ENCODE measurements around the gene ST3GAL5. TPM values are rescaled to one million over a fixed set of nuclear protein-coding genes. Genes with fewer than 3 reads are reported as not detected.
"Not testable (repeated sequence)": the region's sequence is repeated elsewhere in the genome, so short reads cannot be mapped to it uniquely, and the experiment has no call there.

The ST3GAL5 gene
- polyA plus RNA-seq, 3 donors: 9.2 to 12.4 (median 11.1) TPM

- no peak for DNase-seq
Observed at GRCh38 chr2:85899284-85899683, 10.5 kb upstream of the ST3GAL5 start.

- DNase-seq: no peak
Observed at GRCh38 chr2:85898881-85899280, 10.1 kb upstream of the ST3GAL5 start.

GRCh38 chr2:85894554-85895278 is 5.9 kb upstream of the ST3GAL5 start:
- not testable (repeated sequence) for DNase-seq

- no peak for DNase-seq
Observed at GRCh38 chr2:85893428-85894258, 4.9 kb upstream of the ST3GAL5 start.

- no peak for DNase-seq
Observed at GRCh38 chr2:85892216-85892944, 3.6 kb upstream of the ST3GAL5 start.

- no peak for DNase-seq
Observed at GRCh38 chr2:85890522-85891176, 1.9 kb upstream of the ST3GAL5 start.

GRCh38 chr2:85889627-85890281 is 964 bp upstream of the ST3GAL5 start:
- no peak for DNase-seq

GRCh38 chr2:85888020-85888683 is 638 bp downstream of the ST3GAL5 start:
- DNase-seq: no peak

GRCh38 chr2:85887566-85888019 is 1.2 kb downstream of the ST3GAL5 start:
- no peak for DNase-seq

GRCh38 chr2:85886590-85886989 is 2.2 kb downstream of the ST3GAL5 start:
- DNase-seq: no peak

GRCh38 chr2:85886141-85886540 is 2.6 kb downstream of the ST3GAL5 start:
- DNase-seq: no peak

GRCh38 chr2:85881781-85882180 is 7.0 kb downstream of the ST3GAL5 start:
- DNase-seq: not testable (repeated sequence)

GRCh38 chr2:85880716-85881328 is 8.0 kb downstream of the ST3GAL5 start:
- not testable (repeated sequence) for DNase-seq

- no peak for DNase-seq
Observed at GRCh38 chr2:85878719-85879370, 9.9 kb downstream of the ST3GAL5 start.

- DNase-seq: no peak
Observed at GRCh38 chr2:85875350-85876050, 13.3 kb downstream of the ST3GAL5 start.

GRCh38 chr2:85873679-85874078 is 15.1 kb downstream of the ST3GAL5 start:
- DNase-seq: no peak

GRCh38 chr2:85872536-85873161 is 16.1 kb downstream of the ST3GAL5 start:
- no peak for DNase-seq

GRCh38 chr2:85871494-85872164 is 17.2 kb downstream of the ST3GAL5 start:
- DNase-seq: no peak

Data from renal pelvis (tissue), 4 donors.